Peyer's patch (tissue), 4 donors: ENCODE results near the gene CAP2. TPM values are rescaled to one million over a fixed set of nuclear protein-coding genes. Genes with fewer than 3 reads are reported as not detected.
A peak's percentile ranks its signal among the peaks of the same experiment; 100 is the strongest.

Experiments
- DNase-seq, 3 donors: peaks; one replicate each; pipeline ENCODE4 v3.0.0-alpha.2; 2017 to 2019
- H3K27ac ChIP-seq, 4 donors: fragments of 200-600 bp; sonication (generic); one replicate each; pipeline ENCODE4 v1.5.1; 2016 to 2019
- H3K27me3 ChIP-seq, 2 donors: fragments of 200-600 bp; sonication (generic); one replicate each; pipeline ENCODE4 v1.5.1; 2019
- H3K36me3 ChIP-seq, 3 donors: fragments of 200-600 bp; sonication (generic); one replicate each; pipeline ENCODE4 v1.5.1; 2016 to 2019
- H3K4me1 ChIP-seq, 4 donors: fragments of 200-600 bp; sonication (generic); one replicate each; pipeline ENCODE4 v1.5.1; 2016 to 2019
- H3K4me3 ChIP-seq, 4 donors: fragments of 200-600 bp; sonication (generic); 1 replicate in 3 of 4; 2 replicates in 1 of 4; pipeline ENCODE4 v1.5.1; 2016 to 2019; ENCODE audit warnings: mild to moderate bottlenecking in 1 of 4
- H3K9me3 ChIP-seq, 4 donors: fragments of 200-600 bp; sonication (generic); one replicate each; pipeline ENCODE4 v1.5.1; 2016 to 2019; ENCODE audit warnings: mild to moderate bottlenecking in 1 of 4
- POLR2A ChIP-seq, 2 donors: fragments of 450-650 bp; IDR thresholded peaks; one replicate each; pipeline ENCODE4 v1.5.1; 2017; ENCODE audit warnings: antibody characterized with exemption in 2 of 2, mild to moderate bottlenecking in 2 of 2, moderate library complexity in 2 of 2
- small RNA-seq, 2 donors: library from RNA; depleted of rRNA; stranded (forward); fragments of <200 nt; gene quantifications; one replicate each; pipeline ENCODE3, GENCODE V24; 2016
- total RNA-seq, 4 donors: library from RNA; depleted of rRNA; stranded (reverse); fragments of >200 nt; gene quantifications; one replicate each; pipeline ENCODE4 v1.1.0, GENCODE V29; 2016
- TF ChIP-seq, protein P1 (sequence below), 6 experiments: fragments of 450-650 bp in 4 of 6; fragments of 200-600 bp in 2 of 6; sonication (generic) in 1 of 6; IDR thresholded peaks; one replicate each; pipeline ENCODE4 v1.5.1; 2017 to 2019; ENCODE audit warnings: antibody characterized with exemption in 6 of 6, mild to moderate bottlenecking in 3 of 6, moderate library complexity in 1 of 6

The CAP2 gene
- total RNA-seq, 4 donors from 2014 or later, result 1.7 to 3.2 (median 2.4) TPM

DNA sequence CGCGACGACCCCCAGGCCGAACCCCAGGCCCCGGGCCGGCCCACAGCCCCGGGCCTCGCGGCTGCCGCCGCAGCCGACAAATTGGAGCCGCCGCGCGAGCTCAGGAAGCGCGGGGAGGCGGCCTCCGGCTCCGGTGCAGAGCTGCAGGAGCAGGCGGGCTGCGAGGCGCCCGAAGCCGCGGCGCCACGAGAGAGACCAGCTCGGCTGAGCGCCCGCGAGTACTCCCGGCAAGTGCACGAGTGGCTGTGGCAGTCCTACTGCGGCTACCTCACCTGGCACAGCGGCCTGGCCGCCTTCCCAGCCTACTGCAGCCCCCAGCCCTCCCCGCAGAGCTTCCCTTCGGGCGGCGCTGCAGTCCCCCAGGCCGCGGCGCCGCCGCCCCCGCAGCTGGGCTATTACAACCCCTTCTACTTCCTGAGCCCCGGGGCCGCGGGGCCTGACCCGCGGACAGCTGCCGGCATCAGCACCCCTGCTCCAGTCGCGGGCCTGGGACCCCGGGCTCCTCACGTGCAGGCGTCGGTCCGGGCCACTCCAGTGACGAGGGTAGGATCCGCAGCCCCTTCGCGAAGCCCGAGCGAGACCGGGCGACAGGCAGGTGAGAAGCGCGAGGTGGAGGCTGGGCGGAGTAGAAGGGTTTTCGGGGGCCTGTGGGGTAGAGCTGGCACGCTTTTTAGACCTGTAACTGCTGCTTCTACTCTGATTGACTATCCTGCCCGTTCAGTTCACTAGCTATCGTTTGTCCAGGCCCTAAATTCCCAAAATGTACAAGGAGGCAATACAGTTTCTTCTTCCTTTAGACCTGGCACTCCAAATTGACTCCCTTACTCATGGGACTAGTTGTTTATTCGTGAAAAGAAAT lies 207.4 kb downstream of the CAP2 start:
- Histone ChIP-seq H3K9me3 (no peaks in the 10 kb centered on the region), H3K27ac (peak overlapping the region; percentile 89 to 94 (median 93)), H3K4me3 (peak overlapping the region; percentile 69 to 86 (median 74)), H3K4me1 (peaks cover 0 to 13% (median 2%) of the 10 kb centered on the region in 4 donors), H3K27me3 (no peaks in the 10 kb centered on the region), H3K36me3 (peaks cover 0 to 19% (median 0%) of the 10 kb centered on the region in 3 donors)
- TF ChIP-seq, protein P1, sequence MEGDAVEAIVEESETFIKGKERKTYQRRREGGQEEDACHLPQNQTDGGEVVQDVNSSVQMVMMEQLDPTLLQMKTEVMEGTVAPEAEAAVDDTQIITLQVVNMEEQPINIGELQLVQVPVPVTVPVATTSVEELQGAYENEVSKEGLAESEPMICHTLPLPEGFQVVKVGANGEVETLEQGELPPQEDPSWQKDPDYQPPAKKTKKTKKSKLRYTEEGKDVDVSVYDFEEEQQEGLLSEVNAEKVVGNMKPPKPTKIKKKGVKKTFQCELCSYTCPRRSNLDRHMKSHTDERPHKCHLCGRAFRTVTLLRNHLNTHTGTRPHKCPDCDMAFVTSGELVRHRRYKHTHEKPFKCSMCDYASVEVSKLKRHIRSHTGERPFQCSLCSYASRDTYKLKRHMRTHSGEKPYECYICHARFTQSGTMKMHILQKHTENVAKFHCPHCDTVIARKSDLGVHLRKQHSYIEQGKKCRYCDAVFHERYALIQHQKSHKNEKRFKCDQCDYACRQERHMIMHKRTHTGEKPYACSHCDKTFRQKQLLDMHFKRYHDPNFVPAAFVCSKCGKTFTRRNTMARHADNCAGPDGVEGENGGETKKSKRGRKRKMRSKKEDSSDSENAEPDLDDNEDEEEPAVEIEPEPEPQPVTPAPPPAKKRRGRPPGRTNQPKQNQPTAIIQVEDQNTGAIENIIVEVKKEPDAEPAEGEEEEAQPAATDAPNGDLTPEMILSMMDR (IDR thresholded peaks at IDR 0.05), result no peak
- TF ChIP-seq POLR2A (IDR thresholded peaks at IDR 0.05), result no peak
- DNase-seq, result peak; percentile 55 to 73 (median 70)

DNA sequence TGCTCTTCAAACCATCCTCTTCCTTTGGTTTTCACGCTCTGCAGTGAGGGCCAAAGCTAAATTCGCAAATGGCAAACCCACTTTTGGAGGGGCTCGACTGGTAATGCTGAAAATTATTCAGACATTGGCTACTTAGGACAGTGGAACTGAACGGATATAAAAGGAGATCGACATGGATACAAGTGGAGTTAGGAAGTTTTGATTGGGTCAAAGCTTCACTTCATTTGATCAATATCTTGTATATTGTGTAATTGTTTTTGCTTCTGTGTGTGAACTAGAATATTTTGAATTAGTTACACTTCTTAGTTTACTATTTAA lies 207.9 kb downstream of the CAP2 start:
- Histone ChIP-seq H3K4me1 (peaks cover 0 to 13% (median 2%) of the 10 kb centered on the region in 4 donors), H3K4me3 (peak overlapping the region; percentile 69 to 86 (median 74)), H3K9me3 (no peaks in the 10 kb centered on the region), H3K36me3 (peaks cover 0 to 25% (median 0%) of the 10 kb centered on the region in 3 donors), H3K27ac (peak overlapping the region; percentile 89 to 94 (median 93)), H3K27me3 (no peaks in the 10 kb centered on the region)
- DNase-seq, result no peak
- TF ChIP-seq POLR2A (IDR thresholded peaks at IDR 0.05), result no peak
- TF ChIP-seq, protein P1 (IDR thresholded peaks at IDR 0.05), result no peak

DNA sequence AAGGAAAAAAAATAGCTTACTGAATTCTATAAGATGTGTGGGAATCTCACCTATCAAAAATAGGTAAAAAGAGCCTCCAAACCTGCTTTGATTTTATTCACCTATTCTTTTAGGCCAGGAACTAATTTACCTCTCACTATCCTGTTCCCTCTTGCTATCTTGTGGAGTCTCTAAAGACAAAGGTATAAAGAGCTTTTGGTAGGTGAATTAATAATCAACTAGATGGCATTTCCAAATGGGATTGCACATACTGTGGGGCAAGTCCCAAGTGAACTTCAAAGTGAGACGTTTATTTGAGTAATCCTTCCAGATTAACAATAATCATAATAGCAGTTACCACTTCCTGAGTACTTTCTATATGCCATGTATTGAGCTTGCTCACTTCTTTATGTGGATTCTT lies 209.5 kb downstream of the CAP2 start:
- TF ChIP-seq, protein P1 (IDR thresholded peaks at IDR 0.05), result no peak
- TF ChIP-seq POLR2A (IDR thresholded peaks at IDR 0.05), result no peak
- Histone ChIP-seq H3K36me3 (peaks cover 0 to 38% (median 0%) of the 10 kb centered on the region in 3 donors), H3K4me1 (peaks cover 0 to 13% (median 2%) of the 10 kb centered on the region in 4 donors), H3K27me3 (no peaks in the 10 kb centered on the region), H3K27ac (no peak overlapping the region), H3K9me3 (no peaks in the 10 kb centered on the region), H3K4me3 (no peak overlapping the region)
- no peak for DNase-seq

DNA sequence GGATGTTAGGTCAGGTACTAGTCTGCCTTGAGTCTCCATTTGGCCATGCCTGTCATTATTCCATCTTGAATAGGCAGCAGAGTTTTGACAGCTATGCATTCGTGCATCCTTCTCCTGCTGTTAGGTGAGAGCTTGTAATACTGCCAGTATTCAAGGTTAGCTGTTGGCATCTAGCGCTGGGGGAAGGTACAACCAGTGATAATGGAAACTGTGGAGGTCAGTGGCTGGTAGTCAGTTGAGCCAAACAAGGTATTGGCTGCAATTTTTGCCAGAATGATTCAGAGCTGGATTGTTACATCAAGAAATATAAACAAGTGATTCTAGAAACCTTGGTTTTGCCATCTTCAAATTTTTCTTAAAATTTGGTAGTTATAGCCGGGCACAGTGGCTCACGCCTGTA lies 213.2 kb downstream of the CAP2 start:
- Histone ChIP-seq H3K4me3 (no peak overlapping the region), H3K36me3 (peaks cover 0 to 51% (median 0%) of the 10 kb centered on the region in 3 donors), H3K27ac (no peak overlapping the region), H3K9me3 (no peaks in the 10 kb centered on the region), H3K4me1 (peaks cover 0 to 19% (median 2%) of the 10 kb centered on the region in 4 donors), H3K27me3 (no peaks in the 10 kb centered on the region)
- TF ChIP-seq, protein P1 (IDR thresholded peaks at IDR 0.05), result no peak
- TF ChIP-seq POLR2A (IDR thresholded peaks at IDR 0.05), result no peak
- no peak for DNase-seq

Small RNA genes within 50 kb of the gene (small RNA-seq; reads per million reads assigned to genes)
- 0 reads per million in 2 donors for gene SUMO2P13

Other genes with a start within 250 kb of the CAP2 start
- 1 to 10 TPM in 3 of 4 donors, under 1 TPM in 1; 0.88 to 5.0 (median 1.8) TPM for gene RBM24, start 112.2 kb upstream of the CAP2 start, total RNA-seq
- gene FAM8A1, start 206.7 kb downstream of the CAP2 start, total RNA-seq, result 10 to 100 TPM in 3 of 4 donors, 1 to 10 TPM in 1; 8.3 to 47.1 (median 30.4) TPM